HG03135 (cell line): ENCODE data around the gene NCF4.

ENCODE experiments used
- ATAC-seq: cut with Tn5 transposase; IDR thresholded peaks from one replicate; pipeline ENCODE4 v1.9.1; 2021; ENCODE audit warnings: mild to moderate bottlenecking, moderate library complexity; ENCODE audit not compliant: unreplicated experiment

Gene NCF4

DNA sequence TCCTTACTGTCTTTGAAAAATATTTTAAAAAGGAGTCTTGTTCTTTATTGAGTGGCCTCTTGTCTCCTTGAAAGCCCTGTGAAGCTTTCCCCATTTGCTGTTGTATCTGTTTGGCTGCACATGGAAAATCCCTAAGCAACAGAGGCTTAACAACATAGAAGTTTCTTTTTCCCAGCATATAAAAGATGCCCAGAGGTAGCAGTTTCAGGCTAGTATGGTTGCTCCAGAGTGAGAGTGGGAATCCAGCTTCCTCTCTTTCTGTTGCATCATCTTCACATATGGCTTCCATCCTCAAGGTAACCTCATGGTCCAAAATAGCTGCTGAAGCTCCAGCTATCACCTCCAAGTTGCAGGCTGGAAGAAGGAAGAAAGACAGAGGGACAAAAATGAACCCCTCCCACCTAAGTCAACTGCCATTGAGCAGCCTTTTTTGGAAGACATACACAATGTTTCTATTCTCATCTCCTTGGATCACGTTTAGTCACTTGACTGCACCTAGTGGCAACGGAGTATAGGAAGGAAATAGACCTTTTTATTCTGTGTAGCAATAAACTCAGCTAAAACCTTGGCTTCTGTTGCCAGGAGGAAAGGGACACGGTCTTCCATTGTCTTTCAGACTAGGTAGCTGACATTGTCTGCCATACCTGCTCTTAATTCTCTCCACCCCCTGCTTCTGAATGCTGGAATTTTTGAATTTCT, 57.9 kb downstream of the NCF4 start:
- no peak for ATAC-seq

DNA sequence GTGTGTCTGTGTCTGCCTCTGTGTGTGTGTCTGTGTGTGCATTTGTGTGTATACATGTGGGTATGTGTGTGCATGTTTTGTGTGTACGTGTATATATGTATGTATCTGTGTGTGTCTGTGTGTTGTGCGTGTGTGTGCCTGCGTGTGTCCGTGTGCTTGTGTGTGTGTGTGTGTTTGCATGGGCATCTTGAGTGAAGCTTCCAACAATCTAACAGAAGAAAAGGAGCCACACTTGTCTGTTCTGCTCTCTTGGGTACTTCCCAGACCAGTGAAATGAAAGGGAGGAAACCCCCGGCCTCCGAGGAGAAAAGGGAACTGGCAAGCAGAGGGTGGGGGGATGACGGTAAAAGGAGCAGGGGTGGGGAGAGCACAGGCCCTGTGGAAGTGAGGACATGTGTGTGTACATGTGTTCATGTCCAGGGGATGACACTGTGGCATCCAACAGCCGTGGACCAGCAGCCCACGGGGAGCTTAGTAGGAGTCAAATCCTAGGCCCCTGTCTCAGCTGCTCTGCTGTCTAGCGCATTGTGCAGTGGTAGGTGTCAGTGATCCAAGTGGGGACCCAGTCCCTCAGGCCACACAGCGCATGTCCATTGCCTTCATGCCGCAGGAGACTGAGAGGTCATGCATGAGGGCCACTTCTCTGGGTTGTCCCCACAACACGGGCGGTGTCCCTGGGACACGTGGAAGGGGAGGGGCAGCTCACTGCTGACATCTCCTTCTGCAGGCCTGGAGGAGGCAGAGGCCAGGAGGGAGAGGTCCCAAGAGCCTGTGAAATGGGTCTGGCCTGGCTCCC, 60.7 kb downstream of the NCF4 start:
- no peak for ATAC-seq

DNA sequence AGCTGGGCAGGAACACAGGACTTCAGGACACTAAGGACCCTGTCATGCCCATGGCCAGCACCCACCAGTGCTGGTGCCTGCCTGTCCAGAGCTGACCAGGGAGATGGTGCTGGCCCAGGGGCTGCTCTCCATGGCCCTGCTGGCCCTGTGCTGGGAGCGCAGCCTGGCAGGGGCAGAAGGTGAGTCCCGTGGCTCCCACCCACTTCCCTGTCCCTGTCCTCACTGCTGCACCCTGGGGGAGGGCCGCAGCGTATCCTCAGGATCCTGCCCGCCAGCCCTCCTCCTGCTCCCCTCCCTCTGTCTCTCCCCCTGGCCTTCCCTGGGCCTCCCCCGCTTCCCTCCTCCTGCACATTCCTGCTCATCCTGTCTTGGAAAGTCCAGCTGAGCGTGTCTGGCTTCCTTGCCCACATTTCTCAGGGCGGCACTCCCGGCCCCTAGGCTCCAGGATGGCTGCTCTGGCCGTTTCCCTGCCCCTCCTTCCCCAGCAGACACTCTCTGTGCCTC, 61.4 kb downstream of the NCF4 start:
- no peak for ATAC-seq

DNA sequence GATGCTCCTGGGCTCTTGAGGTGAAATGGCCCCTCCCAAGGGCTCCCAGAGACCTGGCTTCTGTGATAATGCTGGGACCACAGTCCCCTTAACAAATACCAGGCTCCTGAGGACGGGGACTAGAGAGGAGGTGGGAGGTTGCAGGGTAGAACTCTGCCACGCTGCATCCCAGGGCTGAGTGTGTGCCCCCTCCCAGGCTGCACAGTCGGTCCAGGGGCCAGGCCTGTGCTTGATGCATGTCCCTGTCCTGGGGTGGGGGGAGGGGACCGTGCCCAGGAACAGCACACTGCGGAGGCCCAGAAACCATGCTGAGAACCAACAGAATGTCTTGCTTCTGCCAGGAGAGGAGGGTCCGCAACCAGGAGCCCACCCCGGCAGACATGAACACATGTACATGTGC, 61.9 kb downstream of the NCF4 start:
- ATAC-seq: no peak

DNA sequence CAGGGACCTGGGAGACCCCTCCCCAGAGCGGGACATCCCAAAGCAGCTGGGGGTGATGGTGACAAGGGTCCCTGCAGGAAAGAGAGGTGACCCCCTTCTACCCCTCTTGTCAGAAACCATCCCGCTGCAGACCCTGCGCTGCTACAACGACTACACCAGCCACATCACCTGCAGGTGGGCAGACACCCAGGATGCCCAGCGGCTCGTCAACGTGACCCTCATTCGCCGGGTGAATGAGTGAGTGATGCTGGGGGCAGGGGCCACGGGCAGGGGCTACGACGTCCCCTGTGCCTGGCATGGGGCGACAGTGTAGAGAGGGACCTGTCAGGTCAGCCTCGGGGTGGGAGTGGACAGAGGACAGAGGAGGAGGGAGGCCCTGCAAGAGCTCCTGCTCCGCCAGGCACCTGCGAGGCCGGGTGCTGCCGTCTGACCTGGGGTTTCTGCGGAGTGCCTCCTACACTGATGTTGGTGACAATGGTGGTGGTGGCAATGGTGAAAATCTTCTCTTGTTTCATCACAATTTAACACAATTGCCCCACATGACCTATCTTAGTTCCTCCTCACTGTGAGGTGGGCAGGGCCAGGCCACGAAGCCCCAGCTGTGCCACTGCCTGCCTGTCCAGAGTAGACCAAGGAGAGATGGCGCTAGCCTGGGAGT, 62.5 kb downstream of the NCF4 start:
- no peak for ATAC-seq

DNA sequence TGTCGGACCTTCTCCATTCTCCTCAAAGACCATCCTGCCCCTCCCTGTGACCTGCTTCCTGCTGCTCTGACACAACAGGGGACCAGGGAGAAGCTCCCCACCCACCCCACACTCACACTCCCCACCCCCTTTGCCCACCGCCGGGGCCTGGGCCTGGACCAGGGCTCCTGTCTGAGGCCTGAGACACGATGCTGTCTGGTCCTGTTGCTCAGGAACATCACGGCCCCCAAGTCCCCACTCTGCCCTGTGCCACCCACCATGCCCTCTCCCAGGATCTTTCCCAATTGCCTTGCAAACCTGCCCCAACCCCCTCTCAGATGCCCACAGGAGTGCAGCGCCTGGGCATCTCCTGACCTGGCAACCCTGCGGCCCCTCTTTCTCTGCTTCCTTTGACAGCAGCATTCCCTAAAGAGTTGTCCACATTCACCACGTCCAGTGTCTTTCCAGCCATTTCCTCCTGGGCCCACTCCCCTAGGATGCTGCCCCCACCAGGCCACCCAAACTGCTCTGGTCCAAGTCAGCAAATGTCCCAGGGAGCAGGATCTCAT, 63.4 kb downstream of the NCF4 start:
- ATAC-seq: no peak

DNA sequence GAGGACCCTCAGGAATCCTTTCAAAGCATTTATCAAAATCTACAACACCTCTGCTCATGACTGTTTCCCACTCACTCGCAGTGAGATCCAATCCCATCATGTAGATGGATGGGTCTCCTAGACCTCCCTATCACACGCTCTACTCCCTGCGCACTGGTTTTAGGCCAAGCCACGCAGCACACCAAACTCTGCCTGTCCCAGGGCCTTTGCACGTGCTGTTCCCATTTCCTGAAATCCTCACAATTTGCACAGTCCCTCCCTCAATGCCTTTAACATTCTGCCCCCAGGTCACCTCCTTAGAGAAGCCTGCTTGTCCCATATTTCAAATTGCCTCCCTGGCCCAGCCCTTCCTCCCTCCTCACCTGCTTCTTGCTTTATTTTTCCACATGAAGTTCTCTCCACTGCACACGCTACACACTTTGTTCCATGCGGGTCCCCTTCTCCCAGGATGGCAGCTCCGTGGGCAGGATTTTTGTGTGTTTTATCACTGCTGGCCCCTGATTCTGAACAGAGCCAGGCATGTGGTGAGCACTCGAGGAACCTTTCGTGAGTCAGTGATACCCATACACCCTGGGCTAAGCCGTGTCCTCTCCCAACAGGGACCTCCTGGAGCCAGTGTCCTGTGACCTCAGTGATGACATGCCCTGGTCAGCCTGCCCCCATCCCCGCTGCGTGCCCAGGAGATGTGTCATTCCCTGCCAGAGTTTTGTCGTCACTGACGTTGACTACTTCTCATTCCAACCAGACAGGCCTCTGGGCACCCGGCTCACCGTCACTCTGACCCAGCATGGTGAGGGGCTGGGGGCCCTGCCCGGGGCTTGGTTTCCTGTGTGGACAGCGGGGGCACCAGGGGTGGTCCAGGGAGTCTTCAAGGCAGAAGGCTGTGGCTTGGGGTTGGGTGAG, 64.8 kb downstream of the NCF4 start:
- no peak for ATAC-seq

DNA sequence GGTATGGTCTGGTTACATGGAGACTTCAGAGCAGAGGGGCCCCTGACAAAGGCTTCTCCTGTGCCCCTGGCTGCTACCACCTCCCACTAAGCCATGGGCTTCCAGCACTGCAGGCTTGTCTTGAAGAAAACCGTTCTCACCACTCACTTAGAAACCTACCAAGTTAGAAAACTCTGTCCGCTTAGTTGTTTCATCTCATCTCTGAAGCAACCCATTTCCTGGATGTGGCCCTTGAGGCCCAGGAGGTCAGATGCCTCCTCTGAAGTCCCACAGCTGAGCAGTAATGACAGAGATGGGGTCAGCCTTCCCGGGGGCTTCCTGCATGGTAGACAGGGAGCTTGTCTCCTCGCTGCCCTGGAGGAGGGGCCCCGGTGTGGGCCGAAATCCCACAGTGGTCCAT, 65.5 kb downstream of the NCF4 start:
- no peak for ATAC-seq

DNA sequence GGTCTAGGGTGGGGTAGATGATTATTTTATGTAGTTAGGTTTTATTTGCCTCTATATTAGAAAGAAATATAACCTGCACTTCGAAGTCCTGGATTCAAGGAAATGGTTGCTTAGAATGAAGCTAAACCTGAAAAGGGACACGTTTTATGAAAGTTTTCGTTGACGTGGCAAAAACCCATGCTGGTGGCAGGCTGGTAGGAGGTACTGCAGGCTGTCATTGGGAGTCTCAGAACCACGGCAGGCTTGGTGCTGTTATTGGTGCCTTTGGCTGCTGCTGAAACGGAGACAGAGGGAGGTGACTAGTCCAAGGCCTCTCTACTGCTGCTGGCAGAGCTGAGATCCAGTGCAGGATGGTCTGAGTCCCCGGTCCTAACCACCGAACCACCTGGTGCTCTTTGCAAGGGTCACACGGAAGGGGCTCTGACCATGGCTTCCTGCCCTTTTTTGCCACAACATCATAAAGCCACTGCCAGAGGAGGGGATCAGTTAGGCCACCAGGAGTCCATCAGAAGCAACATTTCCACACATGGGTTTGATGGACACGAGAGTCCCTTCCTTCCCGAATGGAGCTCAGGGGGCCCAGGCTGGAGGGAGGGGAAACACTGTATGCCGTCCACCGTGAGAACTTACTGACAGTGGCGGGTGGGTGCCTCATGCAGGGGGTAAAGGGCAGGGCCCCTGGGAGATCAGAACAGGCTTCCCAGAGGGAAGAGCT, 66.1 kb downstream of the NCF4 start:
- no peak for ATAC-seq
